ENCODE measurements around the gene MRPL41. TPM values are rescaled to one million over a fixed set of nuclear protein-coding genes. Genes with fewer than 3 reads are reported as not detected.

MRPL41 gene
- total RNA-seq, 2 donors from 2014 or later = 94.4 to 146 TPM

- intact Hi-C loops (cut with DNase I) = no loop called here
- DNase-seq = no peak
- peaks cover 6% of the 10 kb centered on the region for H3K4me1 ChIP-seq
- H3K36me3 ChIP-seq = no peaks in the 10 kb centered on the region
- H3K9me3 ChIP-seq = no peaks in the 10 kb centered on the region
- no peaks in the 10 kb centered on the region for H3K27me3 ChIP-seq
- no peak overlapping the region for H3K27ac ChIP-seq
- H3K4me3 ChIP-seq = no peak overlapping the region
- TF ChIP-seq, protein P1, sequence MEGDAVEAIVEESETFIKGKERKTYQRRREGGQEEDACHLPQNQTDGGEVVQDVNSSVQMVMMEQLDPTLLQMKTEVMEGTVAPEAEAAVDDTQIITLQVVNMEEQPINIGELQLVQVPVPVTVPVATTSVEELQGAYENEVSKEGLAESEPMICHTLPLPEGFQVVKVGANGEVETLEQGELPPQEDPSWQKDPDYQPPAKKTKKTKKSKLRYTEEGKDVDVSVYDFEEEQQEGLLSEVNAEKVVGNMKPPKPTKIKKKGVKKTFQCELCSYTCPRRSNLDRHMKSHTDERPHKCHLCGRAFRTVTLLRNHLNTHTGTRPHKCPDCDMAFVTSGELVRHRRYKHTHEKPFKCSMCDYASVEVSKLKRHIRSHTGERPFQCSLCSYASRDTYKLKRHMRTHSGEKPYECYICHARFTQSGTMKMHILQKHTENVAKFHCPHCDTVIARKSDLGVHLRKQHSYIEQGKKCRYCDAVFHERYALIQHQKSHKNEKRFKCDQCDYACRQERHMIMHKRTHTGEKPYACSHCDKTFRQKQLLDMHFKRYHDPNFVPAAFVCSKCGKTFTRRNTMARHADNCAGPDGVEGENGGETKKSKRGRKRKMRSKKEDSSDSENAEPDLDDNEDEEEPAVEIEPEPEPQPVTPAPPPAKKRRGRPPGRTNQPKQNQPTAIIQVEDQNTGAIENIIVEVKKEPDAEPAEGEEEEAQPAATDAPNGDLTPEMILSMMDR (IDR thresholded peaks at IDR 0.05) = no peak
- H3K9ac ChIP-seq (ENCODE audit: low read depth in 2 of 2, low read length in 2 of 2) = no peak overlapping the region
These were observed 13.6 kb upstream of the MRPL41 start for GRCh38 chr9:137538058-137538457.

DNA sequence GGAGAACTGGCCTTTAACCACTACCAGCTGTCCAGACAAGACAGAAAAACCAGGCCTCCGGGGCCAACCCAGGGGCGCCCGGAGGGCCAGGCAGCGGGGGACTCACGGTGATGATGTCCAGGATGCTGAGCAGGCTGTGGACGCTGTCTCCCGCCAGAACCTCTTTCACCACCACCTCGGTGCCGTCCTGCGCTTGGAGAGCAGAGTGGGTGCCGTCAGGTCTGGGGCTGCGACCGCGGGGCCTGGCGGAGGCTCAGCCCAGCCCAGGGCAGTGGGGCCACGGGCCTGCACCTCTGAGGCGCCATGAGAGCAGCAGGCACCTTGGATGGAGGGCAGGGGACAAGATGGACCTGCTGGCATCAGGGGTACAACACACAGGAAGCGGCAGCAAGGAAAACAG, 11.1 kb upstream of the MRPL41 start:
- Histone ChIP-seq H3K27ac (no peak overlapping the region), H3K9ac (ENCODE audit: low read depth in 2 of 2, low read length in 2 of 2) (no peak overlapping the region), H3K9me3 (no peaks in the 10 kb centered on the region), H3K27me3 (no peaks in the 10 kb centered on the region), H3K4me3 (no peak overlapping the region), H3K36me3 (no peaks in the 10 kb centered on the region), H3K4me1 (no peaks in the 10 kb centered on the region)
- DNase-seq = no peak
- TF ChIP-seq, protein P1 (IDR thresholded peaks at IDR 0.05) = no peak
- intact Hi-C loops (cut with DNase I) = no loop called here

DNA sequence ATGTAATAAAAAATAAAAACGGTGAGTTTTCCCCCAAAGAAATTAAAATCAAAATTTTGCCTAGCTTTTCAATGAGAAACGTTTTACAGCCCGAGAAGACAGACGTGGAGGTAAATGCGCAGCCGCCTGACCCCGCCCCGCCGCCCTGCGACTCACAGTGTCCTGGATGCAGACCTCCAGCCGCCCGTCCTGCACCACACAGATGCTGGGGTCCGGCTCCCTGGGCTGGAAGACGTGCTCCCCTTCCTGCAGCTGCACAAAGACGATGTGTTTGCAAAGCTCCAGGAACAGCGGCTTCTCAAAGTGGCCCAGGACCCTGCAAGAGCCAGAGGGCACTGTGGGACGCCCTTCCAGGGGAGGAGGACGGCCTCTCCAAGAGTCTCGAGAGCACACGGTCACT, 9.2 kb upstream of the MRPL41 start:
- Histone ChIP-seq H3K36me3 (no peaks in the 10 kb centered on the region), H3K9ac (ENCODE audit: low read depth in 2 of 2, low read length in 2 of 2) (no peak overlapping the region), H3K9me3 (no peaks in the 10 kb centered on the region), H3K4me1 (no peaks in the 10 kb centered on the region), H3K27ac (no peak overlapping the region), H3K27me3 (no peaks in the 10 kb centered on the region), H3K4me3 (no peak overlapping the region)
- TF ChIP-seq, protein P1 (IDR thresholded peaks at IDR 0.05) = no peak
- no peak for DNase-seq
- intact Hi-C loops (cut with DNase I) = no loop called here

GRCh38 chr9:137543237-137543963, 8.3 kb upstream of the MRPL41 start:
- H3K27me3 ChIP-seq = no peaks in the 10 kb centered on the region
- no peak overlapping the region for H3K4me3 ChIP-seq
- H3K36me3 ChIP-seq = no peaks in the 10 kb centered on the region
- no peaks in the 10 kb centered on the region for H3K4me1 ChIP-seq
- TF ChIP-seq, protein P1 (IDR thresholded peaks at IDR 0.05) = no peak
- intact Hi-C loops (cut with DNase I) = no loop called here
- H3K27ac ChIP-seq = no peak overlapping the region
- no peak for DNase-seq
- no peak overlapping the region for H3K9ac ChIP-seq (ENCODE audit: low read depth in 2 of 2, low read length in 2 of 2)
- H3K9me3 ChIP-seq = no peaks in the 10 kb centered on the region

- H3K27me3 ChIP-seq = no peaks in the 10 kb centered on the region
- H3K27ac ChIP-seq = no peak overlapping the region
- H3K9ac ChIP-seq (ENCODE audit: low read depth in 2 of 2, low read length in 2 of 2) = peak overlapping the region in 1 of 2 donors; percentile 8
- no peaks in the 10 kb centered on the region for H3K36me3 ChIP-seq
- no peak overlapping the region for H3K4me3 ChIP-seq
- no peaks in the 10 kb centered on the region for H3K4me1 ChIP-seq
- intact Hi-C loops (cut with DNase I) = no loop called here
- TF ChIP-seq, protein P1 (IDR thresholded peaks at IDR 0.05) = no peak
- DNase-seq = no peak
- H3K9me3 ChIP-seq = no peaks in the 10 kb centered on the region
These were observed 7.4 kb upstream of the MRPL41 start for GRCh38 chr9:137544176-137544760.

All from colonic mucosa (tissue), 4 donors.